Kasumi-1 (cell line): ENCODE measurements around the gene SETX.
"Not testable (repeated sequence)": the region's sequence is repeated elsewhere in the genome, so short reads cannot be mapped to it uniquely, and the experiment has no call there.

ENCODE experiments used
- DNase-seq, 2 experiments: peaks; one replicate each; lab custom pipeline; 2025; lab: John Stamatoyannopoulos, UW

SETX gene

DNA sequence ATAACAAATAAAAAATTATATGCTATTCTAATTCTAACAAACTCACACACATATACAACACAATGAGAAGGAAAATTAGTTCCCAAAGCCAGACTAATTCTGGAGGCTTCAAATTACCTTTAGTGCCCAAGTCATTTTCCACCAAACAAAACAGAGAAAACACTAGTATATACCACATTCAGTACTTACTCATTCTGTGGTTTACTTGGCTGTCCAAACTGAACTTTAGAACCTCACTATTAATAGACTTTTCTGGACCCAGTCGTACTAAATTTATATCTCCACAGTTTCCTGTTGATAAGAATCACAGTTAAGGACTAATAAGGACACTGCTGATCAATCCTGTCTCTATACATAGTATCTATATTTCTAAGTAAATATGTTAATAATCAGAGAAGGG, 66.4 kb downstream of the SETX start:
- DNase-seq: no peak

DNA sequence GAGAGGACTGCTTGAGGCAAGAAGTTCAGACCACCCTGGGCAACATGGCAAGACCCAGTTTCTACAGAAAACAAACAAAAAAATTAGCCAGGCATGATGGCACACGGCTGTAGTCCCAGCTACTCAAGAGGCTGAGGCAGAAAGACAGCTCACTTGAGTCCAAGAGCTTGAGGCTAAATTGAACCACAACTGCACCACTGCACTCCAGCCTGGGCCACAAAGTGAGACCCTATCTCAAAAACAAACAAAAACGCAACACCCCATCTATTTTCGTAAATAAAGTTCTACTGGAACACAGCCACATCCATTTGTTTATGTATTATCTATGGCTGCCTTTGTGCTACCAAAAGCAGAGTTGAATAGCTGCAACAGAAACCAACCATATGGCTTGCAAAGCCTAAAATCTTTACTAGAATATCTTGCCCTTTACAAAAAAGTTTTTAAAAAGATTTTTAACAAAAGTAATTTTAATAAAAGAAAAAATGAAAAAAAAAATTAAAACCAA, 67.5 kb downstream of the SETX start:
- DNase-seq: no peak

DNA sequence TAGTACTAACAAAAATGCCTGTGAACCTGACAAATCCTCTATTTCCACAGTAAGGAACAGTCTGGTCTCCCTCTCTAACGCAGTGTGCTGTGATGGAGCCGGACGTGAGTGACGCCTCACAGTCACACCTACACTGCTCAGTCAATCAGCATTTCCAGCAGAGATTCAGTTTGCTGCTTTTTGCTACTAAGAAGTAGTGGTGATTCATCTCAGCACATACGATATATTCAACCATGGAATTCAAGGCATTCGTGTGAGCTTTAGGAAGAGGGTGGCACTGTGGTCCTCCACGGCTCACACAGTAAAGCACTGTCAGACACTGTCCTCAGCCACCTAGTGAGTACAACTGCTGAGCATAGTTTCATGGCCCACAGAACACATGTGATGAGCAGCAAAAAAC, 70.9 kb downstream of the SETX start:
- DNase-seq: no peak

DNA sequence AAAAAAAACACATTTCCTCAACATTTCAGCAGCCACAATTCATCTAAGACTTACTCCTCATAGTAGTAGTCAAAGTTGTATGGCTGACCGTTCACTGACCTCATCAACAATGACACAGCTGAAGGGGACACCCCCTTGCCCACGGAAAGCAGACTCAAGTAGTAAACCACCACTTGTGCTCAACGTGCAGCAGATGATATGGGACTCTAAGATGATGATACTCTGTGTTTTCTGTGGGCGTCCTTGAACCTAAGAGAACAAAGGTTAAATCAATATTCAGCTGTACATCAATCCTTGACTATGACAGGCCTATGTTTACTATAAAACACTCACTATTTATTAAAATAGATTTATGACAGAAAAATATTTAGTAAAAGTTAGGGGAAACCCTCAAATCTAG, 71.6 kb downstream of the SETX start:
- no peak for DNase-seq

DNA sequence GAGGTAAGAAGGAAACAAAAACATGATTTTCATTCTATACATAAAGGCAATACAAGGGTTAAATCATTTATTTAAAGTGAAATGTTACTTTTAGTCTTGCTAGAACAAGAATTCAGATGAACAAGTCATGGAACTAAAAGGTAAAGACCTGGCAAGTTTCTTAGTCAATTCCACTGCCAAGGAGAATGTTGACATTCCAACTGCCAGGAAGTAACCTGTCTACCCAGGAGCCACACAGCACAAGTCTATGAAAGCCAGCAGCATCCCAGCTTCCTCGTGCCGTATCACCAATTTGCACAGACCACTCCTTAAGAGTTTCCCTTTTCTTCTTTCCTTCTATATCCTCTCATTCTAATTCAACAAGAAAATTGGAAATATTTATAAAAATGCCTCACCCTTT, 79.9 kb downstream of the SETX start:
- DNase-seq: no peak

DNA sequence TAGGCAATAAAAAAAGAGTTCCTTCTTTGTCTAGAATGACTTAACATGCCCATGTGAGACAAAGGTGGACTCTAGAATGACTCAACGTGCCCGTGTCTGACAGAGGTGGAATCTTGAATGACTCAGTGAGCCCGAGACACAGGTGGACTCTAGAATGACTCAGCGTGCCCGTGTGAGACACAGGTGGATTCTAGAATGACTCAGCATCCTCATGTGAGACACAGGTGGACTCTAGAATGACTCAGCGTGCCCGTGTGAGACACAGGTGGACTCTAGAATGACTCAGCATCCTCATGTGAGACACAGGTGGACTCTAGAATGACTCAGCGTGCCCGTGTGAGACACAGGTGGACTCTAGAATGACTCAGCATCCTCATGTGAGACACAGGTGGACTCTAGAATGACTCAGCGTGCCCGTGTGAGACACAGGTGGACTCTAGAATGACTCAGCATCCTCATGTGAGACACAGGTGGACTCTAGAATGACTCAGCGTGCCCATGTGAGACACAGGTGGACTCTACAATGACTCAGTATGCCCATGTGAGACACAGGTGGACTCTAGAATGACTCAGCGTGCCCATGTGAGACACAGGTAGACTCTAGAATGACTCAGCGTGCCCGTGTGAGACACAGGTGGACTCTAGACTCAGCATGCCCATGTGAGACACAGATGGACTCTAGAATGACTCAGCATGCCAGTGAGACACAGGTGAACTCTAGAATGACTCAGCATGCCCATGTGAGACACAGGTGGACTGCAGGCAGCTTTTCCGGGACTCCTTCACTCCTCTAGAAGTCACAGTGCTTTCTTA, 84.9 kb downstream of the SETX start:
- DNase-seq: not testable (repeated sequence)

DNA sequence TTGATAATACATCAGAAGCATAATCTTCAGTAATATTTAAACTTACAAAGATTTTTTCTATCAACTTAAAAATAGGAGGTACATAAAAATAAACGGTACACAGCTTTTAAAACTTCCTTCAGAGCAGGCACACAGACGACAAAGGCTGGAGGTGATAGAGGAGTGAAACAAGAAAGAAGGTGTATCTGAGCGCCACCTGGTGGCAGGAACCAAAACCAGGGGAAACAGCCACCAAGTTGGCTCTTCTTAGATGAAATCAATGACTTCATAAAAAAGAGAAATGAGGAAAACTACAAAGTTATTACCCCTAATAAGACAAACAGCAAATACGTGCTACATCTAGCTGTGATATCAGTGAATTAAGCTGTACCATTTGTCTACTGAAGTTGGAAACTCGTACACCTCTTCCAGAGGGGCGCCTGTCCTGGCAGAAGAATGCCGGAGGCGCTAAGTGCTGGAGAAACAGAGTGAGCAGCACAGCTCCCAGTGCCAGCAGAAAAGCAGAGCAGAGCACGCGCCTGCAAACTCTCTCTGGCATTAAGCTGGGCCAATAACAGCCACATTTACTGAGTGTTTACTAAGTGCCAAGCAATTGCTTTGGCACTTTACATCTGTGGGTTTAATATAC, 85.9 kb downstream of the SETX start:
- DNase-seq: peak; percentile 71 to 80

DNA sequence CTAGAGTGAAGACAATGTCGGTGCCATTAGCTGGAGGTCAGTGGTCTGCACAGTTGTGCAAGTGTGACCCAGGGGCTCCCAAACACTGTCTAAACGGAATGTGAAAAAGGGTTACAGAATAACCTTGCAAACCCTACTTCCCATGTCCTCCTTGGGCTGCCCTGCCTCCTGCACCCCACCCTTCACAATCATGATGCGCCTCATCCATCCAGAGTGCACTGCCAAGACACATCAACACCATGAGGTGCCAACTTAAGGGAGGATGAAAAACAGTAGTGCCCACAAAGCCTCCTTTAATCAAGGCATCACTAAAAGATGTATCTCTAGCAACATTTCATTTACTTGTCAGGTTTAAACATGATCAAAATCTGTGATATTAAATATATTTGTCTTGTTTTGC, 87.1 kb downstream of the SETX start:
- DNase-seq: no peak

DNA sequence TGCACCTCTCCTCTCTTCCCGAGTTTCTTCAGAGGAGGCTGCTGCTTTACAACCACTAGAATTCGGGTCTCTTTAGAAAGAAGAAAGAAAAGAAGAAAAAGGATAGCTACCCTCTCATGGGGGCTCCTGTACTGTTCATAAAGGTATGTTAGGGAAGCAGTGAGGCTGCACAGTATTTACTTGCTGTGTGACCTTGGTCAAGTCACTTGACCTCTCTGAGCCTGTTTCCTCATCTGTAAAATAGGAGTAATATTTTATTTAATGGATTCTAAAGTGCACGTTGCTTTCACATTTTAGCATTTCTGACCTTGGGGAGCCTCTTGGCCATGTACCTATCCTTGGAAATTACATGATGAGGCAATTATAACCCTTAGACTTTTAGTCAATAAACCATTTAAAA, 88.8 kb downstream of the SETX start:
- no peak for DNase-seq

DNA sequence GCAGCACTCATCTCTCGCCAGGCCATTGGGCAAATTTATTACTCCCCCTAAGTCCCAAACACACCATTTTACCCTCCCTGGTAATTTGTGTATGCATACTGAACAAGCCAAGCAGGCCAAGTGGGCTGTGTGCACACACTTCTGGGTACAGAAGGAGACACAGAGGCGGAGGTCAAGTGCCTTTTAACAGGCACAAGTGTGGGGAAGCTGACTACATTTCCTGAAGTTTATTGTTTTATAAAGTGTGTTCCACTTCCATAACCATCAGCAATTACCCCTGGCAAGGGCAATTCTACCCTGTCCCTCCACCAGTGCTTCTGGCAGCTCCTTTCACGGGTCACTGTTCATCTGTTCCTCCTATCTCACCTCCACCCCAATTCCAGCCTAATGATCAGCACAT, 93.9 kb downstream of the SETX start:
- no peak for DNase-seq

DNA sequence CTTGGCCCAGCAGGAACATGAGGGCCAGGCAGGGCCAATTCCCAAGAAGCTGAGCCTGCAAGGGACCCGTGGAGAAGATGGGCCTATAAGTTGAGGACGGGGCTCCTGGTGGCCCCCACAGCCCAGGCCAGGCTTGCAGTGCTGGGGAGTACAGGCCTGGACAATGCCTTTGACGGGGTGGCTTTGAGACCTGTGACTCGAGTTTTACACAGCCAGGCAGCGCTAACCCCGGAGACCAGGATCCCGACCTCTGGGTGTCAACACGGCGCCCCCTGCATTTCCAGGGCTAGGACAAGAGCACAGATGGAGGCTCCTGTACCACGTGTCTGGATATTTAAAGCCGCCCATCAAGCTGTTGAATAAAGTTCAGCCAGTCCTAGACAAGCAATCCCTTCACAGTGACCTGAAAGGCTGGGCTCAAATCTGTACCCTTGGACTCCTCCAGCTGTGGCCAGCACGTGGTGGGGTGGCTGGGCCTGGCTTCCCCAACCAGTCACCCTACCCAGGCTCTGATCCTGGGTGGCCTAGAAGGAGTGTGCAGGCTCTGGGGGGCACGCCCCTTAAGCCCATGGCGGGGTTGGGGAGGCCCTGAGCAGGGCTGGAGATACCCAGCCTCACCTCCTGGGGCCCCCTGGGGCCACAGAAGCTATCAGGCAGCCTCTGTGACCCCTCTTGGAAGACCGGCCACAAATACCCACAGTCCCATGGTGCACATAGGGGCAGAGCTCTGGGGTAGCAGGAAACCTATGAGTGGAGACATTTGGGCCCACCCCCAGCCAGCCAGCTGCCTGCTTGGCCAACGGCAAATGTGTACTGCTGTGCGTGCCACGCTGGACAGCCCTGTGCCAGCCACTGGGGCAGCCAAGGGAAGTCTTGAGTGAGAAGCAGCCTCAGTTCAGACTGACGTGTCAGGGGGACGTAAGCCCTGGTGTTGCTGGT, 104.2 kb downstream of the SETX start:
- DNase-seq: no peak

DNA sequence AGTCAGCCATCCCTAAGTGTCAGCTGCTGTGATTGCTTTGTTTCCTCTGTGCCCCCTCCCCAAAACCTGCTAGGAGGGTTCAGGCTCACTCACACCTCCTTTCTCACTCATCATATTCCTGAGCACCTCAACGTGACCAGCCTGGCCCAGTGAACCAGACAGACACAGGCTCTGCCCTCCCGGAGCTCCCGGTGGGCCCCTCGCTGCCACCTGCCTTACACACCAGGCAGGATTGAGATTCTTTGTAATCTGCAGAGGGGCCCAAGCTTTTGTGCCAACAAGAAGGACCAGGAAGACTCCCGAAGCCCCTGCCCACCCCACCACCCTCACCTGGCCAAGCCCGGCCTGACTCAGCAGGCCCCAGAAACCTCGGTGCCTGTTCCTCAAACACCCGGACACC, 105.1 kb downstream of the SETX start:
- DNase-seq: no peak

DNA sequence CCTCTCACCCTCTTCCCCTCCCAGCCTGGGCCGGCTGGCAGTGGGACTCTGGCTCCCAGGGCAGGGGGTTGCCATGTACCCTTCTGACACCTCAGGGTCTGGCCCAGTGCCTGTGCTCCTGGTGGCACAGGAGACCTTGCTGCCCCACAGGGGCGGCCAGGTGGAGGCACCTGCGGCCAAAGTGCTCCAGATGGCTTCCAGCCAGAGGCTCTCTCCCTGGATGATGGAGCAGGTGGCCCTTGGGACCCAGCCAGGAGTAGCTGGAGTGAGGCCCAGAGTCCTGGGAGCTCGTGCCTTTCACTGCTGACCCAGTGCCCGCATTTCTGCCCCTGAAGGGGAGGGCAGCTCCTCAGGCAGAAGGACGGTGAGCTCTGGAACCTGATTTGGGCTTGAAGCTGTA, 105.7 kb downstream of the SETX start:
- DNase-seq: no peak

DNA sequence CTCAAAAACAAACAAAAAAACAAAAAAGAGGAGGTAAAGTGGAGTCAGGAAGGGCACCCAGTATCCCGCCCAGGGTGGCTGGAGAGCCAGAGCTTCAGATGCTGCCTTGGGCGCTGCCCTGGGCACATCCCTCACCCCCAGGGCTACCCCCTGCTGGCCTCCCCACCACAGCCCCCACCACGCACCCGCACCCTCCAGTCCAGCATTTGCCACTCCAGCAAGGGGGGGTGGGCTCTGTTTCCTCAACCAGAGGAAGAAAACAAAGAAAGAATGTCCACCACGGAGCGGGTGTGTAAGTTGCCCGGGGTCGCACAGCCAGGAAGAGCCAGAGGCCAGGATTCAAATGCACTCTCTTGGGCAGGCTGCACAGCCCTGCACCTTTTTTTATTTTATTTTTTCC, 106.8 kb downstream of the SETX start:
- DNase-seq: no peak

DNA sequence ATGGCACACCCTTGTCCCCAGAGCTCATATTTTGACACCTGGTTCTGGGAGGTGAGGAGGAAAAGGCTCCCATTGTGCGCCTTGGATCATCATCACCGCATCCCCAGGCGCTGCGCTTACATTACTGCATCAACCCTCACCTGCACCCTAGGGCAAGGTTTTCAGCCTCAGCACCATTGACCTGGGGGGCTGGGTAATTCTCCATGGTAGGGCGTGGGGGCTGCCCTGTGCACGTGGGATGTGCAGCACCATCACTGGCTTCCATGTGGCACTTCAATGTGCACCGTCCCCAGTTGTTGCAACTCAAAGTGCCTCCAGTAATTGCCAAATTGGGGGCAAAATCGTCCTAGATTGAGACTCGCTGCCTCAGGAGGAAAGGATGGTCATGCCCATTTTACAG, 109.3 kb downstream of the SETX start:
- no peak for DNase-seq

DNA sequence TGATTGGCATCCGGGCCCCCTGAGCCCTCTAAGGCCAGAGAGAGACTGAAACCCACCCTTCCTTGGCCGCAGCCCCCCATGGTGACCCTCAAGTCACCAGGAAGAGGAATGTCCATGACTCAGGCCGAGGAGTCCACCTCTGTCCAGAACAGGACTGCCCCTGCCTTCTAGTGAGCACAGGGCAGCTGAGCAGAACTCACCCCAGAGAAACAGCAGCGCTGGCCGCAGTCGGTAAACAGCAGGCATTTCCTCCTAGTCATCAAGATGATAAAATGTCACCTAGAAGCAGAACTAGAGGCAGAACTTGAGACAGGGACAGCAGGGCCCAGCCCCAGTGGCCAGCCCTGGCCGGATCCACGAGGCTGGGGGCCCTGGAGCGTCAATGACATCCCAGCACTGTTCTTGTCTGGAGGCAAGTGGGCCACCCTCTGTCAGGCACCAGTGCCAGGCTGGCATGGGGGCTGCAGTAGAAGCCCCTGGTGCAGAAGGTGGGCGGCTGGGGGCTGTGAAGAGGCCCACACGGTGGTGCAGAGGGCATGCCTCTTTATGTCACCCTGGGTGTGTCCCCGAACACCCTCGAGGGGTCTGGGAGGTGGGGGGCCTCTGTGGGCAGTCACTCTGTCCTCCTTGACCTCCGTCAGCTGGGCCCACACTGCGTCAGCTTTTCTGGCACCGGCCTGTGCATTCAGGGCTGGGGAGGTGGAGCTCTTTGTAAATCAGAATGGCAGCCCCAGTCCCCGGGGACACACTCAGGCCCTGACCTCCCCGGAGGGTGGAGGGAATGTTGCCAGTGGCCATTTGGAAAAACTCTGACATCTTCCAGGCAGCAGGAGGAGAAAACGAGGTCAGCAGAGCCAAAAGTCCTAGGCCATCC, 110.0 kb downstream of the SETX start:
- no peak for DNase-seq

DNA sequence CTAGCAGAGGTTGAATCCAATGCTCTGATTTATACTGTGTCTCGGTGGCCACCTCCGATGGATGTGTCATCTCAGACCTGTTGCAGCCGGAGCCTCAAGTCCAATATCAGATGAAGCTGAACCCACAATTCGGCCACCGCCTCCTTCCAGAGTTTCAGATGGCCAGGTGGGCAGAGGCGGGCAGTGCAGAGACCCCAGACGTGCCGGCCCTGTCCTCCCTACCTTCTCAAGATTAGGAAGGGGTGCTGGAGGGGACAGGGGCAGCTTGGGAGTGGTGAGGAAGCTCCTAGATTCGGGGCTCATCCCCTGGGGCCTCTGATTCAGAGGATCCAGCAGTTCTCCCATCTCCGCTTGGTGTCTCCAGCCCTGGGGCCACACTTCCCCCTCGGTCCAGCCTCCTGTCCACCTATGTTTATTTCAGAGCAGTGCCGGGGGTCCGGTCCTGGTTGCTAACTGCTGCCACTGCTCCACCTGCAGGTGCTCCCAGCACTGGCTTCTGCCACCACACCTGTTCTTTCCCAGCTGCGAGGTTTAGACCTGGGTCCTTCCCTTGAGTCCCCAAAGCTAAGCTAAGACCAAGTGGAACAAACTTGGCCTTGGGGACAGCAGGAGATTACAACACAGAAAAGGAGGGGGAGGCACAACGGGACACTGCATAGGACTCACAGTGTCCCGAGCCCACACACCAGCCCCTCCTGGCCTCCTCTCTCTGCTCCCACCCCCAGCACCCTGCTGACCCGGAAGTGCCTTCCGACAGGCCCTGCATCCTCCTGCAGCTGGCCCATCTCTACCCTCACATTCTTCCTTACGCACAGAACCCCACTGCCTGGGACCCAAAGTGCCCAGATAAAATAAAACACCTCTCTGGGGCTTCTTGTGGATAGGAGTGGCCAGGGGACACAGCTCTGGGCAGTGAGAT, 111.4 kb downstream of the SETX start:
- no peak for DNase-seq

DNA sequence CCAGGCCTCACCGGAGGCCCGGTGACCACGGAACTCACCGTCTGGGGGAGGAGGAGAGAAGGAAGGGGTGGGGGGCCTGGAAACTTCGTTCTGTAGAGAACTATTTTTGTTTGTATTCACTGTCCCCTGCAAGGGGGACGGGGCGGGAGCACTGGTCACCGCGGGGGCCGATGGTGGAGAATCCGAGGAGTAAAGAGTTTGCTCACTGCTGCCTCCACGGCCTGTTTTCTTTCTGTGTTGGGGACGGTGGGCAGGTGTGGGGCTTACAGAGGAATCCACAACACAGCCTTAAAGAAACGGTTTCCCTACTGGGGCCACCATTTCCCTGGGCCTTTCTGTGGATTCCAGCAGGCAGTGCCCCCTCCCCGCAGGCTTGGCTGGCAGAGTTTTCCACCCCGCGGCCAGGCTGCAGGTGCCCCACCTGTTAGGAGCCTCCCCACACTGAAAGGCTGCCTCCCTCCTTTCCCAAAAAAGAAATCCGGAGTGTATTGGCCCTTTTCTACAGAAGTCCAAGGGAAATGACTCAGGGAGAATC, 112.1 kb downstream of the SETX start:
- no peak for DNase-seq

DNA sequence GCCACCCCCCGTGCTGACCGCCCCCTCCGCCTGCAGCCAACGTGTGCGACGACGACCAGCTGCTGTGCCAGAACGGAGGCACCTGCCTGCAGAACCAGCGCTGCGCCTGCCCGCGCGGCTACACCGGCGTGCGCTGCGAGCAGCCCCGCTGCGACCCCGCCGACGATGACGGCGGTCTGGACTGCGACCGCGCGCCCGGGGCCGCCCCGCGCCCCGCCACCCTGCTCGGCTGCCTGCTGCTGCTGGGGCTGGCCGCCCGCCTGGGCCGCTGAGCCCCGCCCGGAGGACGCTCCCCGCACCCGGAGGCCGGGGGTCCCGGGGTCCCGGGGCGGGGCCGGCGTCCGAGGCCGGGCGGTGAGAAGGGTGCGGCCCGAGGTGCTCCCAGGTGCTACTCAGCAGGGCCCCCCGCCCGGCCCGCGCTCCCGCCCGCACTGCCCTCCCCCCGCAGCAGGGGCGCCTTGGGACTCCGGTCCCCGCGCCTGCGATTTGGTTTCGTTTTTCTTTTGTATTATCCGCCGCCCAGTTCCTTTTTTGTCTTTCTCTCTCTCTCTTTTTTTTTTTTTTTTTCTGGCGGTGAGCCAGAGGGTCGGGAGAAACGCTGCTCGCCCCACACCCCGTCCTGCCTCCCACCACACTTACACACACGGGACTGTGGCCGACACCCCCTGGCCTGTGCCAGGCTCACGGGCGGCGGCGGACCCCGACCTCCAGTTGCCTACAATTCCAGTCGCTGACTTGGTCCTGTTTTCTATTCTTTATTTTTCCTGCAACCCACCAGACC, 112.8 kb downstream of the SETX start:
- DNase-seq: peak in 1 of 2 experiments; percentile 35
